Endothelial cell (in vitro differentiated cells): ENCODE measurements around the gene PRSS12. TPM values are rescaled to one million over a fixed set of nuclear protein-coding genes. Genes with fewer than 3 reads are reported as not detected.

Source experiments
- DNase-seq: peaks from one replicate; pipeline ENCODE4 v3.0.0; 2021; ENCODE audit warnings: low spot score
- H3K27ac Mint-ChIP-seq: one replicate; pipeline ENCODE4 v1.8.0; 2021; ENCODE audit warnings: mixed read lengths, inconsistent platforms; ENCODE audit not compliant: unreplicated experiment
- H3K27me3 Mint-ChIP-seq: one replicate; pipeline ENCODE4 v1.8.0; 2021; ENCODE audit warnings: mild to moderate bottlenecking, moderate library complexity, mixed read lengths, inconsistent platforms; ENCODE audit not compliant: unreplicated experiment
- H3K36me3 Mint-ChIP-seq: one replicate; pipeline ENCODE4 v1.8.0; 2021; ENCODE audit warnings: mild to moderate bottlenecking, low read depth, mixed read lengths, inconsistent platforms; ENCODE audit not compliant: unreplicated experiment
- H3K4me1 Mint-ChIP-seq: one replicate; pipeline ENCODE4 v1.8.0; 2021; ENCODE audit warnings: mild to moderate bottlenecking, mixed read lengths, inconsistent platforms; ENCODE audit not compliant: unreplicated experiment
- H3K4me3 Mint-ChIP-seq: one replicate; pipeline ENCODE4 v1.8.0; 2021; ENCODE audit warnings: mild to moderate bottlenecking, mixed read lengths, inconsistent platforms; ENCODE audit not compliant: unreplicated experiment
- H3K9me3 Mint-ChIP-seq: one replicate; pipeline ENCODE4 v1.8.0; 2021; ENCODE audit warnings: mixed read lengths, inconsistent platforms; ENCODE audit not compliant: unreplicated experiment
- CTCF ChIP-seq: fragments of 200-600 bp; sonication (generic); IDR thresholded peaks from one replicate; pipeline ENCODE4 v1.5.0; 2021; ENCODE audit warnings: antibody characterized with exemption; ENCODE audit not compliant: unreplicated experiment
- total RNA-seq: library from RNA; stranded (reverse); fragmentation: NEBNext Ultra II Directional; extraction: Animal tissue kit (Norgen Biotek cat#: 25700); gene quantifications from one replicate; pipeline ENCODE4 v1.2.1, GENCODE V29; 2021; ENCODE audit not compliant: unreplicated experiment

PRSS12 gene
- total RNA-seq, 1 donor from 2014 or later, result 0.77 TPM

GRCh38 chr4:118287711-118288451 lies 64.9 kb downstream of the PRSS12 start:
- Mint-ChIP-seq H3K27ac (no peak overlapping the region), H3K4me3 (no peak overlapping the region), H3K27me3 (no peaks in the 10 kb centered on the region), H3K4me1 (no peaks in the 10 kb centered on the region), H3K9me3 (no peaks in the 10 kb centered on the region), H3K36me3 (no peaks in the 10 kb centered on the region)
- DNase-seq, result no peak
- TF ChIP-seq CTCF, result no peak

- TF ChIP-seq CTCF, result no peak
- DNase-seq, result no peak
- Mint-ChIP-seq H3K27ac (no peak overlapping the region), H3K27me3 (no peaks in the 10 kb centered on the region), H3K9me3 (no peaks in the 10 kb centered on the region), H3K4me1 (no peaks in the 10 kb centered on the region), H3K36me3 (no peaks in the 10 kb centered on the region), H3K4me3 (no peak overlapping the region)
Measured at GRCh38 chr4:118286685-118287084, 66.1 kb downstream of the PRSS12 start.

- no peaks in the 10 kb centered on the region for H3K9me3 Mint-ChIP-seq
- no peaks in the 10 kb centered on the region for H3K27me3 Mint-ChIP-seq
- no peaks in the 10 kb centered on the region for H3K4me1 Mint-ChIP-seq
- H3K27ac Mint-ChIP-seq, result no peak overlapping the region
- no peak for DNase-seq
- H3K36me3 Mint-ChIP-seq, result no peaks in the 10 kb centered on the region
- no peak for TF ChIP-seq CTCF
- no peak overlapping the region for H3K4me3 Mint-ChIP-seq
Measured at GRCh38 chr4:118285931-118286330, 66.9 kb downstream of the PRSS12 start.

GRCh38 chr4:118284169-118284568 lies 68.6 kb downstream of the PRSS12 start:
- no peaks in the 10 kb centered on the region for H3K9me3 Mint-ChIP-seq

More at GRCh38 chr4:118284169-118284568, 68.6 kb downstream of the PRSS12 start:
- Mint-ChIP-seq H3K27ac (no peak overlapping the region), H3K36me3 (no peaks in the 10 kb centered on the region), H3K4me3 (no peak overlapping the region), H3K4me1 (peaks cover 3% of the 10 kb centered on the region), H3K27me3 (no peaks in the 10 kb centered on the region)
- TF ChIP-seq CTCF, result no peak
- DNase-seq, result no peak
